Esophagus squamous epithelium (tissue), 5 donors: ENCODE results near the gene IGFBP6. TPM values are rescaled to one million over a fixed set of nuclear protein-coding genes. Genes with fewer than 3 reads are reported as not detected.
A peak's percentile ranks its signal among the peaks of the same experiment; 100 is the strongest.

Source experiments
- DNase-seq: peaks from one replicate; lab custom pipeline; 2025; lab: John Stamatoyannopoulos, UW
- H3K27ac ChIP-seq, 4 donors: fragments of 200-600 bp; sonication (generic); one replicate each; pipeline ENCODE4 v1.5.1; 2016 to 2019; ENCODE audit warnings: mild to moderate bottlenecking in 1 of 4
- H3K27me3 ChIP-seq, 4 donors: fragments of 200-600 bp; sonication (generic); 1 replicate in 3 of 4; 2 replicates in 1 of 4; pipeline versions ENCODE4 v1.5.1 to v1.6.0; 2017 to 2021; ENCODE audit warnings: antibody characterized with exemption in 1 of 4
- H3K36me3 ChIP-seq, 3 donors: fragments of 200-600 bp; sonication (generic); one replicate each; pipeline ENCODE4 v1.5.1; 2016 to 2019
- H3K4me1 ChIP-seq, 3 donors: fragments of 200-600 bp; sonication (generic); one replicate each; pipeline ENCODE4 v1.5.1; 2017 to 2019
- H3K4me3 ChIP-seq, 4 donors: fragments of 200-600 bp; sonication (generic); 1 replicate in 3 of 4; 2 replicates in 1 of 4; pipeline ENCODE4 v1.5.1; 2016 to 2019; ENCODE audit warnings: mild to moderate bottlenecking in 2 of 4, moderate library complexity in 1 of 4
- H3K9me3 ChIP-seq, 3 donors: fragments of 200-600 bp; sonication (generic); one replicate each; pipeline ENCODE4 v1.5.1; 2016 to 2019
- POLR2A ChIP-seq, 4 donors: fragments of 450-650 bp; IDR thresholded peaks; one replicate each; pipeline ENCODE4 v1.6.1; 2017; ENCODE audit warnings: antibody characterized with exemption in 4 of 4, mild to moderate bottlenecking in 4 of 4, moderate library complexity in 3 of 4
- WGBS, 2 donors: methylation state at CpG; one replicate each; pipeline ENCODE4 v1.1.5; 2018; 5-methylcytosine and 5-hydroxymethylcytosine counted together
- intact Hi-C: fragments of 100-400 bp; cut with DNase I; formaldehyde crosslinking; loops from one replicate; pipeline ENCODE4 v1.15.0; 2022
- total RNA-seq, 4 donors: library from RNA; depleted of rRNA; stranded (reverse); fragments of >200 nt; gene quantifications; one replicate each; pipeline ENCODE4 v1.1.0, GENCODE V29; 2016
- TF ChIP-seq, protein P1 (sequence below), 6 experiments: fragments of 450-650 bp in 4 of 6; fragments of 200-600 bp in 2 of 6; sonication (generic) in 2 of 6; IDR thresholded peaks; one replicate each; pipeline ENCODE4 v1.5.1; 2016 to 2019; ENCODE audit warnings: antibody characterized with exemption in 6 of 6, mild to moderate bottlenecking in 4 of 6, moderate library complexity in 4 of 6
- donor health status: DM: yes; HTN: yes; CAD: no.

IGFBP6 gene
- total RNA-seq, 4 donors from 2014 or later: 34.5 to 506 (median 94.0) TPM

DNA sequence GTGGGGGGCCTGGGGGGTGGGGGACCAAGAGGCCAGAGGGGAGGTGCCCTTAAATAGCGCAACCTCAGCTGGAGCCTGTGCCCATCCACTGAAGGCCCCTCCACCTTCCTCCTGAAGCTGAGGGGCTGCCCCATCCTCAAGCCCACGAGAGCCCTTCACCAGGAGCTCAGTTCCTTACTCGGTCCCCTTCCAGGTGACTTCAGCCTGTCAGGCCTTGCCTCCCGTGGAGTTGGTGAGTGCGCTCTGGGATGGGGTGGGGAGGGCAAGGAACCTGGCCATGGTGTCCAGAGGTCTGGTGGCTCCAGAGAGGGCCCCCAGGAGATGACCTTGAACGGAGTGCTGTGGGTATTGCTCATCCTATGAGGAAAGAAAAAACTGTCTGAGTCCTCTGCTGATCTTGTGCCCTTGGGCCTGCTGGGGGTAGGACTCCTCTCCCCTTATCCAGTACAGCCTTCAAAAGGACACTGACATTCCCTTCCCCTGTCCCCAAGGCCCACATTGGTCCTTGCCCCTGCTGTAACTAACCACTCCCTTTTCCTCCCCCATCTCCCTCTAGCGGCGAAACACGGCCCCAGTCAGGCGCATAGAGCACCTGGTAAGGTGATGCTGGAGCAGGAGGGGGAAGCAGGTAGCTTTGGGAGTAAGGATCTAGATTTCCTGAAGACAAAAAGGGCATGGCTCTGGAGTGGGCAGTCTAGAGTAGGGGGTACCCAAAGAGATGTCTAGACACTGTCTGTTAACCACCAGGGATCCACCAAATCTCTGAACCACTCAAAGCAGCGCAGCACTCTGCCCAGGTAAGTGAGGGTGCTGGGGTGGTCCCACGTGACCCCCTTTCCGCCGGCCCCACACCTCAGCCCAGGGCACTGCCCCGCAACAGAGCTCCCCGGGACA lies 44.0 kb upstream of the IGFBP6 start:
- Histone ChIP-seq H3K4me1 (peaks cover 23 to 89% (median 29%) of the 10 kb centered on the region in 3 donors), H3K4me3 (peak overlapping the region; percentile 51 to 84 (median 58)), H3K9me3 (no peaks in the 10 kb centered on the region), H3K36me3 (peaks cover 0 to 35% (median 7%) of the 10 kb centered on the region in 3 donors), H3K27ac (peak overlapping the region; percentile 90 to 96 (median 94)), H3K27me3 (no peaks in the 10 kb centered on the region)
- TF ChIP-seq POLR2A (IDR thresholded peaks at IDR 0.05): no peak
- TF ChIP-seq, protein P1, sequence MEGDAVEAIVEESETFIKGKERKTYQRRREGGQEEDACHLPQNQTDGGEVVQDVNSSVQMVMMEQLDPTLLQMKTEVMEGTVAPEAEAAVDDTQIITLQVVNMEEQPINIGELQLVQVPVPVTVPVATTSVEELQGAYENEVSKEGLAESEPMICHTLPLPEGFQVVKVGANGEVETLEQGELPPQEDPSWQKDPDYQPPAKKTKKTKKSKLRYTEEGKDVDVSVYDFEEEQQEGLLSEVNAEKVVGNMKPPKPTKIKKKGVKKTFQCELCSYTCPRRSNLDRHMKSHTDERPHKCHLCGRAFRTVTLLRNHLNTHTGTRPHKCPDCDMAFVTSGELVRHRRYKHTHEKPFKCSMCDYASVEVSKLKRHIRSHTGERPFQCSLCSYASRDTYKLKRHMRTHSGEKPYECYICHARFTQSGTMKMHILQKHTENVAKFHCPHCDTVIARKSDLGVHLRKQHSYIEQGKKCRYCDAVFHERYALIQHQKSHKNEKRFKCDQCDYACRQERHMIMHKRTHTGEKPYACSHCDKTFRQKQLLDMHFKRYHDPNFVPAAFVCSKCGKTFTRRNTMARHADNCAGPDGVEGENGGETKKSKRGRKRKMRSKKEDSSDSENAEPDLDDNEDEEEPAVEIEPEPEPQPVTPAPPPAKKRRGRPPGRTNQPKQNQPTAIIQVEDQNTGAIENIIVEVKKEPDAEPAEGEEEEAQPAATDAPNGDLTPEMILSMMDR (IDR thresholded peaks at IDR 0.05): peak; percentile 21 to 93 (median 87)
- WGBS, 2 donors: 35 to 40% methylated on average over 2 to 3 of the region's 16 CpGs
- intact Hi-C loops: no loop called here
- DNase-seq: no peak

DNA sequence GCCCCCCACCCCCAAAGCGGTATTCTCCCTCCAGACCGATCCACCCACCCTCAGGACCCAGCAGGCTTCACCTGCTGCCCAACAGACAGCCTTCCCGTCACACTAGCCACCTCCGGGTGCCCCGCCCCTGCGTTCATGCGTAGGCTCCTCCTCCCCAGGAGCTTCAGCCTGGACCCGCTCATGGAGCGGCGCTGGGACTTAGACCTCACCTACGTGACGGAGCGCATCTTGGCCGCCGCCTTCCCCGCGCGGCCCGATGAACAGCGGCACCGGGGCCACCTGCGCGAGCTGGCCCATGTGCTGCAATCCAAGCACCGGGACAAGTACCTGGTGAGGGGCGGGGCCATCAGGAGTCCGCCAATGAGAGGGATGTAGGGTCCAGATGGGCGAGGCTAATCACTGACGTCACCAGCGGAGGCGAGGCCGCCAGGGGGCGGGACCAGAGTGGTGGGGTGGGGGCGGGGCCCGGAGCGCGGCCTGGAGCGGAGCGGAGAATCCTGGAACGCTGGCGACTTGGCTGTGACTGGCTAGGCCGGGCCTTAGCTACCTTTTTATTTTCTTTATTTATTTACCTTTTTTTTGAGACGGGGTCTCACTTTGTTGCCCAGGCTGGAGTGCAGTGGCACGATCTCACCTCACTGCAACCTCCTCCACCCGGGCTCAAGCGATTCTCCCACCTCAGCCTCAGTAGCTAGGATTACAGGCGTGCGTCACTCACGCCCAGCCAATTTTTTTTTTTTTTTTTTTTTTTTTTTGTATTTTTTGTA lies 43.2 kb upstream of the IGFBP6 start:
- Histone ChIP-seq H3K4me3 (peak overlapping the region; percentile 51 to 84 (median 52)), H3K9me3 (no peaks in the 10 kb centered on the region), H3K36me3 (peaks cover 0 to 44% (median 13%) of the 10 kb centered on the region in 3 donors), H3K27me3 (no peaks in the 10 kb centered on the region), H3K4me1 (peaks cover 21 to 89% (median 26%) of the 10 kb centered on the region in 3 donors), H3K27ac (peak overlapping the region; percentile 90 to 96 (median 94))
- 6 to 7% methylated on average over 10 to 23 of the region's 48 CpGs for WGBS, 2 donors
- peak; percentile 77 for DNase-seq
- peak in 3 of 4 donors; percentile 54 to 81 (median 59) for TF ChIP-seq POLR2A (IDR thresholded peaks at IDR 0.05)
- TF ChIP-seq, protein P1 (IDR thresholded peaks at IDR 0.05): peak in 1 of 6 experiments; percentile 4
- intact Hi-C loops: no loop called here

DNA sequence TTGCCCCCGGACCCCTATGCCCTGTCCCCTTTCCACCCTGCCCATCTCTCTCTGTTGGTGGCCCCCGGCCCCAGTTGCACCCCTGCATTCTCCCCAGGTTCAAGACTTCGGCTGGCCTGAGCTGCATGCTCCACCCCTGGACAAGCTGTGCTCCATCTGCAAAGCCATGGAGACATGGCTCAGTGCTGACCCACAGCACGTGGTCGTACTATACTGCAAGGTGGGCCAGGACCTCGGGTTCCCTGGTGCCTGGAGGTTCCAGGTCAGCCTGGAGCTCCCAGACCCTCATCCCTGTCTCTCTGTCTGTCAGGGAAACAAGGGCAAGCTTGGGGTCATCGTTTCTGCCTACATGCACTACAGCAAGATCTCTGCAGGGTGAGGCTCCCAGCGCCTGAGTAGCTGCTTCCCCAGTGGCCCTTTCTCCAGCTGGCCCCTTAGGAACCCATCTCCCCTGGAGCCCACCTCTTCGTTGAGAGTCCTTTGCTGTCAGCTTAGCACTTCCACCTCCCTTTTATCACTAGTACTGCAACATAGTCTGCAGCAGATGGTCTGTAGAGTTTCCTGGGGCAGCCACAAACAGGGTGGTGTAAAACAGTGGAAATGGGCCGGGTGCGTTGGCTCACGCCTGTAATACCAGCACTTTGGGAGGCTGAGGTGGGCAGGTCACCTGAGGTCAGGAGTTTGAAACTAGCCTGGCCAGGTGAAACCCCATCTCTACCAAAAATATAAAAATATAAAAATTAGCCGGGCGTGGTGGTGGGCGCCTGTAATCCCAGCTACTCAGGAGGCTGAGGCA lies 41.8 kb upstream of the IGFBP6 start:
- Histone ChIP-seq H3K4me3 (no peak overlapping the region), H3K27me3 (no peaks in the 10 kb centered on the region), H3K27ac (peak overlapping the region in 3 of 4 donors; percentile 90 to 96 (median 96)), H3K36me3 (peaks cover 0 to 58% (median 20%) of the 10 kb centered on the region in 3 donors), H3K4me1 (peaks cover 20 to 89% (median 39%) of the 10 kb centered on the region in 3 donors), H3K9me3 (no peaks in the 10 kb centered on the region)
- 69 to 81% methylated on average over 7 to 14 of the region's 15 CpGs for WGBS, 2 donors
- TF ChIP-seq POLR2A (IDR thresholded peaks at IDR 0.05): no peak
- TF ChIP-seq, protein P1 (IDR thresholded peaks at IDR 0.05): no peak
- intact Hi-C loops: no loop called here
- DNase-seq: no peak

DNA sequence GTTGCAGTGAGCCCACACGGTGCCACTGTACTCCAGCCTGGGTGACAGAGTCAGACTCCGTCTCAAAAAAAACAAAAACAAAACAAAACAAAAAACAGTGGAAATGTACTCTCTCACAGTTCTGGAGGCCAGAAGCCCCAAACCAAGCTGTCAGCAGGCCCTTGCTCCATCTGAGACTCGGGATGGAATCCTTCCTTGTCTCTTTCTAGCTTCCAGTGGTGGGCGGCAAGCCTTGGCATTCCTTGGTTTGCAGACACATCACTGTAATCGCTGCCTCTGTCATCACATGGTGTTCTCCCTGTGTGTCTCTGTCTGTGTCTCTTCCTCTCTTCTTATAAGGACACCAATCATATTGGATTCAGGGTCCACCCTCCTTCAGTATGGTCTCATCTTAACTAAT lies 41.2 kb upstream of the IGFBP6 start:
- 62 to 67% methylated on average over 5 of the region's 5 CpGs for WGBS, 2 donors
- Histone ChIP-seq H3K9me3 (no peaks in the 10 kb centered on the region), H3K27ac (peak overlapping the region in 1 of 4 donors; percentile 96), H3K4me1 (peaks cover 20 to 89% (median 45%) of the 10 kb centered on the region in 3 donors), H3K27me3 (no peaks in the 10 kb centered on the region), H3K4me3 (no peak overlapping the region), H3K36me3 (peaks cover 0 to 64% (median 20%) of the 10 kb centered on the region in 3 donors)
- TF ChIP-seq, protein P1 (IDR thresholded peaks at IDR 0.05): no peak
- no peak for TF ChIP-seq POLR2A (IDR thresholded peaks at IDR 0.05)
- DNase-seq: no peak
- intact Hi-C loops: no loop called here
